Endothelial cell of umbilical vein (primary cell): ENCODE results near the gene LRRC14B. TPM values are rescaled to one million over a fixed set of nuclear protein-coding genes. Genes with fewer than 3 reads are reported as not detected.

Experiments used
- BruUV-seq: library from RNA; stranded (reverse); fragments of 400-500 nt; replicated peaks from 2 replicates; lab custom pipeline; 2021; lab: Mats Ljungman, UMichigan
- CTCF ChIA-PET: fragments of 300-600, 350-600 bp; sonication (Branson Sonifier 250); formaldehyde crosslinking; loops from one replicate; lab custom pipeline; 2021; ENCODE audit warnings: antibody characterized with exemption, inconsistent platforms; lab: Charles Lee
- POLR2A ChIA-PET: fragments of 300-600, 350-600 bp; sonication (Branson Sonifier 250); formaldehyde crosslinking; loops from one replicate; lab custom pipeline; 2021; ENCODE audit warnings: antibody characterized with exemption, inconsistent platforms; lab: Charles Lee
- DNase-seq: peaks from one replicate; pipeline ENCODE4 v3.0.0-alpha.2; 2011; ENCODE audit warnings: low read depth, low spot score
- FAIRE-seq: peaks from 2 replicates; lab custom pipeline; 2011; peaks lifted over from hg19 to GRCh38; lab: Jason Lieb, UNC
- H2AFZ ChIP-seq: 2 replicates; pipeline ENCODE4 v1.6.0; 2012; ENCODE audit warnings: low read depth, low read length, control low read depth, inconsistent platforms
- H3K27ac ChIP-seq: 2 replicates; pipeline ENCODE4 v1.5.1; 2011; ENCODE audit warnings: low read depth, mild to moderate bottlenecking, control low read depth, low read length, moderate library complexity; ENCODE audit not compliant: insufficient read depth
- H3K27me3 ChIP-seq, 2 experiments: 2 replicates each; pipeline versions ENCODE4 v1.6.0 to v1.6.1; 2011; ENCODE audit warnings: low read length in 2 of 2, mixed read lengths in 1 of 2; ENCODE audit not compliant: control insufficient read depth in 2 of 2, insufficient read depth in 2 of 2
- H3K36me3 ChIP-seq, 2 experiments: 2 replicates in 1 of 2; 3 replicates in 1 of 2; pipeline ENCODE4 v1.5.1; 2011; ENCODE audit warnings: low read length in 2 of 2, mild to moderate bottlenecking in 1 of 2, moderate library complexity in 1 of 2; ENCODE audit not compliant: control insufficient read depth in 2 of 2, insufficient read depth in 2 of 2; ENCODE audit errors: extremely low read depth in 1 of 2
- H3K4me1 ChIP-seq: 3 replicates; pipeline ENCODE4 v1.5.1; 2011; ENCODE audit warnings: mild to moderate bottlenecking, low read length; ENCODE audit not compliant: control insufficient read depth, insufficient read depth; ENCODE audit errors: extremely low read depth
- H3K4me2 ChIP-seq: 2 replicates; pipeline ENCODE4 v1.6.1; 2011; ENCODE audit warnings: low read length, control low read depth, mixed read lengths; ENCODE audit not compliant: insufficient read depth
- H3K4me3 ChIP-seq, 3 experiments: fragments of 200-600 bp in 1 of 3; sonication (generic), shearing (Covaris generic) in 1 of 3; replicated peaks in 1 of 3; 2 replicates each; pipeline ENCODE4 v1.5.1; 2011 to 2016; ENCODE audit warnings: control low read depth in 3 of 3, low read length in 3 of 3, mild to moderate bottlenecking in 2 of 3, inconsistent platforms in 1 of 3, low read depth in 1 of 3, moderate library complexity in 1 of 3; ENCODE audit not compliant: insufficient read depth in 1 of 3
- H3K79me2 ChIP-seq: 2 replicates; pipeline ENCODE4 v1.6.0; 2012; ENCODE audit warnings: low read length, inconsistent platforms; ENCODE audit not compliant: control insufficient read depth, insufficient read depth
- H3K9ac ChIP-seq: replicated peaks from 2 replicates; pipeline ENCODE3; 2011; ENCODE audit warnings: low read length, control low read depth; ENCODE audit not compliant: insufficient read depth; ENCODE audit errors: extremely low read depth
- H3K9me1 ChIP-seq: replicated peaks from 3 replicates; pipeline ENCODE4 v1.6.0; 2011; ENCODE audit warnings: mild to moderate bottlenecking, low read length; ENCODE audit not compliant: control insufficient read depth, insufficient read depth; ENCODE audit errors: extremely low read depth
- H3K9me3 ChIP-seq: replicated peaks from 2 replicates; pipeline ENCODE4 v1.5.1; 2012; ENCODE audit warnings: low read length, inconsistent platforms; ENCODE audit not compliant: control insufficient read depth, insufficient read depth
- H4K20me1 ChIP-seq: replicated peaks from 2 replicates; pipeline ENCODE3; 2011; ENCODE audit warnings: mild to moderate bottlenecking, low read length; ENCODE audit not compliant: control insufficient read depth, insufficient read depth; ENCODE audit errors: extremely low read depth
- EZH2 ChIP-seq: IDR thresholded peaks from 2 replicates; pipeline ENCODE4 v1.6.1; 2012; ENCODE audit warnings: borderline replicate concordance, low read depth, mild to moderate bottlenecking, moderate library complexity, low read length, inconsistent platforms; ENCODE audit not compliant: severe bottlenecking
- FOS ChIP-seq: IDR thresholded peaks from 2 replicates; pipeline ENCODE4 v1.6.1; 2011; ENCODE audit warnings: mild to moderate bottlenecking, low read length, moderate library complexity, borderline replicate concordance; ENCODE audit not compliant: insufficient read depth
- GATA2 ChIP-seq: IDR thresholded peaks from 2 replicates; pipeline ENCODE4 v1.7.0; 2011; ENCODE audit warnings: low read depth, mild to moderate bottlenecking, moderate library complexity, mixed read lengths, low read length; ENCODE audit not compliant: insufficient read length, insufficient read depth
- JUN ChIP-seq: IDR thresholded peaks from 2 replicates; pipeline ENCODE4 v1.6.1; 2011; ENCODE audit warnings: borderline replicate concordance, low read depth; ENCODE audit not compliant: insufficient read length, insufficient read depth
- MAX ChIP-seq: IDR thresholded peaks from 2 replicates; pipeline ENCODE4 v1.6.1; 2011; ENCODE audit not compliant: insufficient read depth, insufficient read length
- MYC ChIP-seq: IDR thresholded peaks from one replicate; pipeline ENCODE4 v1.6.1; 2011; ENCODE audit warnings: mild to moderate bottlenecking, low read depth, low read length
- POLR2A ChIP-seq: IDR thresholded peaks from 2 replicates; pipeline ENCODE4 v1.6.1; 2012; ENCODE audit warnings: low read depth, mild to moderate bottlenecking, control low read depth, low read length
- POLR2AphosphoS5 ChIP-seq: IDR thresholded peaks from 2 replicates; pipeline ENCODE4 v1.6.1; 2012; ENCODE audit warnings: low read depth, mild to moderate bottlenecking, control low read depth, low read length, moderate library complexity; ENCODE audit not compliant: insufficient read depth
- dilution Hi-C: fragments of 300-500 bp; cut with MboI; formaldehyde crosslinking; loops from one replicate; pipeline ENCODE4 v1.15.0; 2019; ENCODE audit warnings: low sequenced_read_pairs; ENCODE audit not compliant: extremely low pct_ligation_motif_present
- intact Hi-C: fragments of 100-400 bp; cut with micrococcal nuclease; formaldehyde crosslinking; loops from one replicate; pipeline ENCODE4 v1.10.0; 2022
- polyA plus RNA-seq, 4 experiments: library from polyadenylated mRNA; depleted of rRNA in 3 of 4; stranded (reverse) in 3 of 4; unstranded in 1 of 4; fragments of >200 nt; gene quantifications; 2 replicates each; pipeline versions ENCODE4 v1.2.1 to v1.2.3, GENCODE V29; 2011 to 2012; ENCODE audit warnings: missing spikeins in 1 of 4
- total RNA-seq: library from RNA; stranded (reverse); gene quantifications from 2 replicates; pipeline ENCODE4 v1.2.3, GENCODE V29; 2021
- TF ChIP-seq, protein P1 (sequence below), 2 donors: IDR thresholded peaks; 1 replicate in 1 of 2; 2 replicates in 1 of 2; pipeline ENCODE4 v1.5.1; 2011; ENCODE audit warnings: low read length in 2 of 2, mild to moderate bottlenecking in 2 of 2, moderate library complexity in 2 of 2, control low read depth in 1 of 2, inconsistent platforms in 1 of 2, low read depth in 1 of 2; ENCODE audit not compliant: insufficient read depth in 1 of 2; ENCODE audit errors: extremely low read depth in 1 of 2

Gene LRRC14B
- total and polyA plus RNA-seq, 2 donors (not counting 3 experiments of a cell fraction or from before 2014, with no cell fraction given): not detected

GRCh38 chr5:189976-190365 is 1.3 kb upstream of the LRRC14B start:
- DNase-seq (no peak), FAIRE-seq (no peak)
- no peaks in the 10 kb centered on the region for H3K9me1 ChIP-seq
- no peak overlapping the region for H3K27ac ChIP-seq
- ChIA-PET POLR2A (no interaction called here), CTCF (interaction anchor here (1.2 kb wide), 1 partner anchor 17 kb away, joined by 3 read pairs; no protein-coding TSS in a partner anchor)
- dilution Hi-C loops: no loop called here
- no peaks in the 10 kb centered on the region for H3K36me3 ChIP-seq
- no peaks in the 10 kb centered on the region for H3K9me3 ChIP-seq
- H3K4me1 ChIP-seq: no peaks in the 10 kb centered on the region
- no peak for TF ChIP-seq FOS
- TF ChIP-seq EZH2: no peak
- TF ChIP-seq POLR2AphosphoS5: no peak
- TF ChIP-seq POLR2A: no peak
- TF ChIP-seq JUN: no peak
- TF ChIP-seq GATA2: no peak
- TF ChIP-seq, protein P1, sequence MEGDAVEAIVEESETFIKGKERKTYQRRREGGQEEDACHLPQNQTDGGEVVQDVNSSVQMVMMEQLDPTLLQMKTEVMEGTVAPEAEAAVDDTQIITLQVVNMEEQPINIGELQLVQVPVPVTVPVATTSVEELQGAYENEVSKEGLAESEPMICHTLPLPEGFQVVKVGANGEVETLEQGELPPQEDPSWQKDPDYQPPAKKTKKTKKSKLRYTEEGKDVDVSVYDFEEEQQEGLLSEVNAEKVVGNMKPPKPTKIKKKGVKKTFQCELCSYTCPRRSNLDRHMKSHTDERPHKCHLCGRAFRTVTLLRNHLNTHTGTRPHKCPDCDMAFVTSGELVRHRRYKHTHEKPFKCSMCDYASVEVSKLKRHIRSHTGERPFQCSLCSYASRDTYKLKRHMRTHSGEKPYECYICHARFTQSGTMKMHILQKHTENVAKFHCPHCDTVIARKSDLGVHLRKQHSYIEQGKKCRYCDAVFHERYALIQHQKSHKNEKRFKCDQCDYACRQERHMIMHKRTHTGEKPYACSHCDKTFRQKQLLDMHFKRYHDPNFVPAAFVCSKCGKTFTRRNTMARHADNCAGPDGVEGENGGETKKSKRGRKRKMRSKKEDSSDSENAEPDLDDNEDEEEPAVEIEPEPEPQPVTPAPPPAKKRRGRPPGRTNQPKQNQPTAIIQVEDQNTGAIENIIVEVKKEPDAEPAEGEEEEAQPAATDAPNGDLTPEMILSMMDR (IDR thresholded peaks at IDR 0.05; ENCODE audit: extremely low read depth in 1 of 2, insufficient read depth in 1 of 2, low read depth in 1 of 2, low read length in 2 of 2): no peak
- no peak for TF ChIP-seq MYC
- no peak for TF ChIP-seq MAX
- H3K79me2 ChIP-seq: no peaks in the 10 kb centered on the region
- H3K9ac ChIP-seq: no peak overlapping the region
- peaks cover 3 to 8% of the 10 kb centered on the region in 2 experiments for H3K27me3 ChIP-seq
- no peak overlapping the region for H2AFZ ChIP-seq
- no peaks in the 10 kb centered on the region for H4K20me1 ChIP-seq
- H3K4me3 ChIP-seq: no peak overlapping the region
- H3K4me2 ChIP-seq: no peak overlapping the region
- intact Hi-C loops: loop anchor here (2.0 to 5.0 kb wide), 2 partner anchors 132 to 241 kb away; partner anchors contain the start of gene AHRR
- no TSS peak for BruUV-seq
